IMR-90 (cell line): ENCODE data around the gene HPN. TPM values are rescaled to one million over a fixed set of nuclear protein-coding genes. Genes with fewer than 3 reads are reported as not detected.

Source experiments
- ATAC-seq: fragments of 200-7000 bp; cut with Tn5 transposase; 2 replicates; pipeline ENCODE4 v1.9.1; 2020; ENCODE audit warnings: low read depth, mild to moderate bottlenecking, moderate library complexity
- BruUV-seq: library from RNA; stranded (reverse); fragments of 400-500 nt; replicated peaks from 2 replicates; lab custom pipeline; 2021; lab: Mats Ljungman, UMichigan
- CTCF ChIA-PET: fragments of 300-600 bp; formaldehyde crosslinking; extraction: SDS; loops from one replicate; lab custom pipeline; 2021; ENCODE audit warnings: antibody characterized with exemption; lab: Yijun Ruan, JAX
- POLR2A ChIA-PET: fragments of 300-600 bp; sonication (Branson Sonifier 250); formaldehyde crosslinking; loops from one replicate; lab custom pipeline; 2022; ENCODE audit warnings: antibody characterized with exemption; ENCODE audit not compliant: unreplicated experiment; lab: Charles Lee
- DNase-seq: peaks from one replicate; pipeline ENCODE4 v3.0.0; 2013
- H2AFZ ChIP-seq: replicated peaks from 2 replicates; pipeline ENCODE3; 2013; ENCODE audit warnings: low read length, mild to moderate bottlenecking; ENCODE audit not compliant: poor library complexity
- H2AK5ac ChIP-seq: 2 replicates; pipeline ENCODE4 v1.6.1; 2013; ENCODE audit warnings: low read depth, low read length, inconsistent platforms
- H2AK9ac ChIP-seq: replicated peaks from 2 replicates; pipeline ENCODE3; 2013; ENCODE audit warnings: mild to moderate bottlenecking, low read depth, low read length, moderate library complexity; ENCODE audit not compliant: poor library complexity
- H2BK120ac ChIP-seq: 2 replicates; pipeline ENCODE4 v1.6.1; 2013; ENCODE audit warnings: low read depth, low read length, inconsistent platforms
- H2BK15ac ChIP-seq: 3 replicates; pipeline ENCODE4 v1.6.1; 2013; ENCODE audit warnings: low read depth, low read length, inconsistent platforms
- H2BK20ac ChIP-seq: 2 replicates; pipeline ENCODE4 v1.6.1; 2013; ENCODE audit warnings: low read depth, mild to moderate bottlenecking, inconsistent platforms, low read length, moderate library complexity
- H2BK5ac ChIP-seq: 2 replicates; pipeline ENCODE4 v1.6.1; 2013; ENCODE audit warnings: mild to moderate bottlenecking, low read depth, low read length, inconsistent platforms; ENCODE audit not compliant: poor library complexity, severe bottlenecking
- H3K14ac ChIP-seq: replicated peaks from 2 replicates; pipeline ENCODE4 v1.6.1; 2013; ENCODE audit warnings: low read depth, low read length, inconsistent platforms
- H3K18ac ChIP-seq: 2 replicates; pipeline ENCODE4 v1.6.1; 2013; ENCODE audit warnings: low read depth, low read length, control low read depth
- H3K23ac ChIP-seq: 2 replicates; pipeline ENCODE4 v1.6.1; 2013; ENCODE audit warnings: low read depth, low read length, inconsistent platforms
- H3K27ac ChIP-seq: 2 replicates; pipeline ENCODE4 v1.5.1; 2013; ENCODE audit warnings: mild to moderate bottlenecking, control low read depth, low read length; ENCODE audit not compliant: insufficient read depth
- H3K27me3 ChIP-seq: 2 replicates; pipeline ENCODE4 v1.6.1; 2013; ENCODE audit warnings: low read length; ENCODE audit not compliant: control insufficient read depth, insufficient read depth
- H3K36me3 ChIP-seq: 2 replicates; pipeline ENCODE4 v1.6.1; 2013; ENCODE audit warnings: low read length, mixed read lengths; ENCODE audit not compliant: control insufficient read depth, insufficient read depth
- H3K4ac ChIP-seq: 2 replicates; pipeline ENCODE4 v1.6.1; 2013; ENCODE audit warnings: low read depth, low read length, inconsistent platforms
- H3K4me1 ChIP-seq: 2 replicates; pipeline ENCODE4 v1.6.1; 2013; ENCODE audit warnings: low read length, mixed read lengths; ENCODE audit not compliant: control insufficient read depth, insufficient read depth
- H3K4me2 ChIP-seq: 2 replicates; pipeline ENCODE4 v1.6.1; 2013; ENCODE audit warnings: low read depth, mild to moderate bottlenecking, control low read depth, low read length, moderate library complexity
- H3K4me3 ChIP-seq: 2 replicates; pipeline ENCODE4 v1.5.1; 2013; ENCODE audit warnings: low read depth, mild to moderate bottlenecking, control low read depth, low read length, moderate library complexity; ENCODE audit not compliant: insufficient read depth
- H3K56ac ChIP-seq: 2 replicates; pipeline ENCODE4 v1.6.1; 2013; ENCODE audit warnings: low read length, inconsistent platforms; ENCODE audit not compliant: insufficient read depth; ENCODE audit errors: extremely low read depth
- H3K79me1 ChIP-seq, 2 experiments: 2 replicates each; pipeline ENCODE4 v1.6.1; 2013; ENCODE audit warnings: low read length in 2 of 2, inconsistent platforms in 1 of 2, low read depth in 1 of 2
- H3K9ac ChIP-seq: 2 replicates; pipeline ENCODE4 v1.6.1; 2013; ENCODE audit warnings: low read depth, low read length, control low read depth
- H3K9me1 ChIP-seq: 2 replicates; pipeline ENCODE4 v1.6.1; 2013; ENCODE audit warnings: low read length, inconsistent platforms; ENCODE audit not compliant: insufficient read depth
- H3K9me3 ChIP-seq: 2 replicates; pipeline ENCODE4 v1.6.1; 2013; ENCODE audit warnings: low read length; ENCODE audit not compliant: control insufficient read depth, insufficient read depth
- H4K20me1 ChIP-seq: 2 replicates; pipeline ENCODE4 v1.6.1; 2013; ENCODE audit warnings: low read length, inconsistent platforms; ENCODE audit not compliant: insufficient read depth
- H4K5ac ChIP-seq: 2 replicates; pipeline ENCODE4 v1.6.1; 2013; ENCODE audit warnings: mild to moderate bottlenecking, low read depth, low read length, control low read depth
- H4K8ac ChIP-seq, 2 experiments: 2 replicates each; pipeline ENCODE4 v1.6.1; 2013; ENCODE audit warnings: low read depth in 2 of 2, low read length in 2 of 2, control low read depth in 1 of 2, inconsistent platforms in 1 of 2
- H4K91ac ChIP-seq: 2 replicates; pipeline ENCODE4 v1.6.1; 2013; ENCODE audit warnings: low read depth, low read length, inconsistent platforms; ENCODE audit not compliant: insufficient read depth
- BHLHE40 ChIP-seq: fragments of 150-350 bp; IDR thresholded peaks from 2 replicates; pipeline ENCODE4 v1.6.1; 2016; ENCODE audit warnings: mild to moderate bottlenecking, low read depth, low read length
- CEBPB ChIP-seq: IDR thresholded peaks from 2 replicates; pipeline ENCODE4 v1.6.1; 2012; ENCODE audit warnings: low read depth, low read length, improper control_type of control experiment
- CHD1 ChIP-seq: IDR thresholded peaks from 2 replicates; pipeline ENCODE4 v1.6.1; 2012; ENCODE audit warnings: low read depth, low read length, improper control_type of control experiment
- CTCF ChIP-seq: conservative IDR thresholded peaks from 2 replicates; pipeline ENCODE4 v1.5.1; 2012; ENCODE audit warnings: mild to moderate bottlenecking, low read depth, low read length, improper control_type of control experiment
- FOS ChIP-seq: fragments of 150-350 bp; IDR thresholded peaks from 2 replicates; pipeline ENCODE4 v1.6.1; 2016; ENCODE audit warnings: low read depth, low read length
- MAFK ChIP-seq: IDR thresholded peaks from 2 replicates; pipeline ENCODE4 v1.6.1; 2012; ENCODE audit warnings: low read depth, low read length, improper control_type of control experiment
- MAZ ChIP-seq: IDR thresholded peaks from 2 replicates; pipeline ENCODE4 v1.6.1; 2012; ENCODE audit warnings: low read depth, mild to moderate bottlenecking, low read length, improper control_type of control experiment, moderate library complexity, borderline replicate concordance
- MXI1 ChIP-seq: IDR thresholded peaks from 2 replicates; pipeline ENCODE4 v1.6.1; 2012; ENCODE audit warnings: low read depth, mild to moderate bottlenecking, low read length, moderate library complexity, borderline replicate concordance
- NFE2L2 ChIP-seq: fragments of 150-350 bp; IDR thresholded peaks from 2 replicates; pipeline ENCODE4 v1.6.1; 2016; ENCODE audit warnings: low read depth, mild to moderate bottlenecking, low read length
- POLR2A ChIP-seq: IDR thresholded peaks from 2 replicates; pipeline ENCODE4 v1.6.1; 2012; ENCODE audit warnings: mild to moderate bottlenecking, low read depth, low read length
- RAD21 ChIP-seq: IDR thresholded peaks from 2 replicates; pipeline ENCODE4 v1.6.1; 2012; ENCODE audit warnings: low read length, improper control_type of control experiment
- RCOR1 ChIP-seq: IDR thresholded peaks from 2 replicates; pipeline ENCODE4 v1.6.1; 2012; ENCODE audit warnings: mild to moderate bottlenecking, low read length, improper control_type of control experiment; ENCODE audit not compliant: insufficient replicate concordance
- RFX5 ChIP-seq: IDR thresholded peaks from 2 replicates; pipeline ENCODE4 v1.8.0; 2012; ENCODE audit warnings: low read depth, mild to moderate bottlenecking, low read length, moderate library complexity
- SMC3 ChIP-seq: fragments of 150-350 bp; IDR thresholded peaks from 2 replicates; pipeline ENCODE4 v1.6.1; 2016; ENCODE audit warnings: low read depth, mild to moderate bottlenecking, antibody characterized with exemption, low read length, moderate library complexity
- WGBS, 2 experiments: methylation state at CpG; one replicate each; pipeline versions ENCODE4 v1.1.5 to v1.1.7; 2013; ENCODE audit warnings: missing lambda C conversion rate in 2 of 2; ENCODE audit not compliant: insufficient read length in 1 of 2; ENCODE audit errors: extremely low coverage in 2 of 2; 5-methylcytosine and 5-hydroxymethylcytosine counted together
- dilution Hi-C: fragments of 300-500 bp; cut with HindIII; formaldehyde crosslinking; loops from one replicate; pipeline ENCODE4 v1.14.3; 2018; ENCODE audit warnings: low sequenced_read_pairs; ENCODE audit not compliant: unreplicated experiment
- in situ Hi-C: fragments of 300-500 bp; cut with MboI; formaldehyde crosslinking; loops from 3 replicates; pipeline ENCODE4 v1.14.3; 2019; ENCODE audit warnings: low sequenced_read_pairs, inconsistent platforms, mixed read lengths
- intact Hi-C: fragments of 100-400 bp; cut with micrococcal nuclease; formaldehyde crosslinking; loops from 2 replicates; pipeline ENCODE4 v1.10.0; 2022
- polyA plus RNA-seq, 3 experiments: library from polyadenylated mRNA; depleted of rRNA; stranded (reverse); fragments of >200 nt; gene quantifications; 2 replicates each; pipeline ENCODE4 v1.2.3, GENCODE V29; 2012; ENCODE audit warnings: low replicate concordance in 1 of 3
- total RNA-seq: library from RNA; depleted of rRNA; stranded (reverse); fragments of >200 nt; gene quantifications from 2 replicates; pipeline ENCODE4 v1.2.3, GENCODE V29; 2012
- TF ChIP-seq, protein P1 (sequence below): fragments of 150-350 bp; IDR thresholded peaks from 2 replicates; pipeline ENCODE4 v1.6.1; 2017; ENCODE audit warnings: mild to moderate bottlenecking, antibody characterized with exemption, low read length, low read depth
- TF ChIP-seq, protein P2 (sequence below): fragments of 150-350 bp; IDR thresholded peaks from 2 replicates; pipeline ENCODE4 v1.6.1; 2016; ENCODE audit warnings: low read depth, mild to moderate bottlenecking, low read length, moderate library complexity, borderline replicate concordance

HPN gene
- total and polyA plus RNA-seq, 2 of the 4 experiments (the other 2 are of a cell fraction): not detected

DNA sequence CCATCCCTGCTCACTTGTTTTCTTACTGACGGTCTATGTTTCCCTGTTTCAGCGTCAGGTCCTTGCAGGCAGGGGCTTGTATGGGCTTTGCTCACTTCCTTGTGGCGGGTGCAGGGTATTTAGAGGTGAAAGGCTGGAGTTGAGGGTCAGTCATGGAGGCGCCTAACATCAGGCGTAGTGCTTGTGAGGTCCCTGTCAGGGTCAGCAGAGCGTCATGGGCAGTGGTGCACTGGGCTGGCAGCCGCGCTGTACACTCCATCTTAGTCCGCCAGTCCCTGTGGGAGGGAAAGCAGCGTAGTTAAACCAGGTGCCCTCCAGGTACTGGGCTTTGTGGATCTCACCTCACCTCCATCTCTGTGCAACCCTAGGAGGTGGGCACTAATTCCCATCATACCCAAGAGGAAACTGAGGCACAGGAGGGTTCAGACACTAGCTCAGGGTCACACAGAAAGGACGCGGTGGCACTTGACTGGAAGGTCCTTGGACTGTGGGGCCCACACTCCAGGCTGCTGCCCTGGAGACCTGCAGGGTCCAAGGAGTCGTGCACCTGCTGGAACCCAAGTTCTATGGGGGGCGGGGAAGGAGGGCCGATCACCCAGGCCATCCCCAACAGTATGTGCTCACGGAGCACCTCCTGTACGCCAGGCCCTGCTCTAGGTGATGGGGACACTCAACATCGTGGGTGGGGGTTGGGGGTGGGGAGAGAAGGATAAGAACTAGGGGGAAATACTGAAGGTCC is 36.8 kb upstream of the HPN start:
- Histone ChIP-seq H3K4me2 (no peak overlapping the region), H4K8ac (no peak overlapping the region), H3K56ac (no peak overlapping the region), H3K27me3 (no peaks in the 10 kb centered on the region), H2AK9ac (no peak overlapping the region), H3K4me3 (no peak overlapping the region), H3K9me1 (peaks cover 23% of the 10 kb centered on the region), H3K36me3 (peaks cover 23% of the 10 kb centered on the region), H2BK5ac (no peak overlapping the region), H3K9me3 (no peaks in the 10 kb centered on the region), H3K27ac (no peak overlapping the region), H3K4ac (no peak overlapping the region), H4K20me1 (peaks cover 63% of the 10 kb centered on the region), H4K5ac (no peak overlapping the region), H2BK120ac (no peak overlapping the region), H2BK15ac (no peak overlapping the region), H3K4me1 (peaks cover 19% of the 10 kb centered on the region), H3K79me1 (peaks cover 26 to 86% of the 10 kb centered on the region in 2 experiments), H2BK20ac (no peak overlapping the region), H4K91ac (no peak overlapping the region), H3K14ac (no peak overlapping the region), H2AFZ (peak overlapping the region; percentile 37), H2AK5ac (0 out of 2 replicates have a peak overlapping the region, but pooled peaks have one; percentile 28), H3K9ac (no peak overlapping the region), H3K23ac (no peak overlapping the region), H3K18ac (no peak overlapping the region)
- ChIA-PET CTCF (no interaction called here), POLR2A (no interaction called here)
- ATAC-seq: no peak
- WGBS, 2 experiments: 93% methylated on average over 3 of the region's 18 CpGs; no CpG with 5 or more reads in 1 of the 2 experiments
- intact Hi-C loops (no loop called here), in situ Hi-C loops (no loop called here), dilution Hi-C loops (no loop called here)
- no TSS peak for BruUV-seq
- DNase-seq: no peak
- TF ChIP-seq CHD1 (no peak), MAFK (no peak), SMC3 (no peak), RFX5 (no peak), MXI1 (no peak), CTCF (no peak), RAD21 (no peak), NFE2L2 (no peak), MAZ (no peak), POLR2A (no peak), RCOR1 (no peak), CEBPB (no peak), FOS (no peak), BHLHE40 (no peak)
- TF ChIP-seq, protein P1, sequence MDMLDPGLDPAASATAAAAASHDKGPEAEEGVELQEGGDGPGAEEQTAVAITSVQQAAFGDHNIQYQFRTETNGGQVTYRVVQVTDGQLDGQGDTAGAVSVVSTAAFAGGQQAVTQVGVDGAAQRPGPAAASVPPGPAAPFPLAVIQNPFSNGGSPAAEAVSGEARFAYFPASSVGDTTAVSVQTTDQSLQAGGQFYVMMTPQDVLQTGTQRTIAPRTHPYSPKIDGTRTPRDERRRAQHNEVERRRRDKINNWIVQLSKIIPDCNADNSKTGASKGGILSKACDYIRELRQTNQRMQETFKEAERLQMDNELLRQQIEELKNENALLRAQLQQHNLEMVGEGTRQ: no peak
- TF ChIP-seq, protein P2, sequence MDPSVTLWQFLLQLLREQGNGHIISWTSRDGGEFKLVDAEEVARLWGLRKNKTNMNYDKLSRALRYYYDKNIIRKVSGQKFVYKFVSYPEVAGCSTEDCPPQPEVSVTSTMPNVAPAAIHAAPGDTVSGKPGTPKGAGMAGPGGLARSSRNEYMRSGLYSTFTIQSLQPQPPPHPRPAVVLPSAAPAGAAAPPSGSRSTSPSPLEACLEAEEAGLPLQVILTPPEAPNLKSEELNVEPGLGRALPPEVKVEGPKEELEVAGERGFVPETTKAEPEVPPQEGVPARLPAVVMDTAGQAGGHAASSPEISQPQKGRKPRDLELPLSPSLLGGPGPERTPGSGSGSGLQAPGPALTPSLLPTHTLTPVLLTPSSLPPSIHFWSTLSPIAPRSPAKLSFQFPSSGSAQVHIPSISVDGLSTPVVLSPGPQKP: no peak
